ENCODE results near the gene ATG3.
A peak's percentile ranks its signal among the peaks of the same experiment; 100 is the strongest.

The ATG3 gene

GRCh38 chr3:112561734-112562529 lies at the start of gene ATG3, which contains the start of gene SLC35A5:
Gene ATG3, minus strand, starts transcription at chr3:112561962. Its CDS starts 434 bp downstream, at chr3:112561528.
Gene SLC35A5, plus strand, starts transcription at chr3:112562045. Its CDS starts 1,359 bp downstream, at chr3:112563404.
- peak within 1 kb of the TSS; percentile 97 for H3K4me3 ChIP-seq (ENCODE audit: low read length)
- peak; percentile 99 for DNase-seq (ENCODE audit: low read depth)
- TF ChIP-seq, protein P1, sequence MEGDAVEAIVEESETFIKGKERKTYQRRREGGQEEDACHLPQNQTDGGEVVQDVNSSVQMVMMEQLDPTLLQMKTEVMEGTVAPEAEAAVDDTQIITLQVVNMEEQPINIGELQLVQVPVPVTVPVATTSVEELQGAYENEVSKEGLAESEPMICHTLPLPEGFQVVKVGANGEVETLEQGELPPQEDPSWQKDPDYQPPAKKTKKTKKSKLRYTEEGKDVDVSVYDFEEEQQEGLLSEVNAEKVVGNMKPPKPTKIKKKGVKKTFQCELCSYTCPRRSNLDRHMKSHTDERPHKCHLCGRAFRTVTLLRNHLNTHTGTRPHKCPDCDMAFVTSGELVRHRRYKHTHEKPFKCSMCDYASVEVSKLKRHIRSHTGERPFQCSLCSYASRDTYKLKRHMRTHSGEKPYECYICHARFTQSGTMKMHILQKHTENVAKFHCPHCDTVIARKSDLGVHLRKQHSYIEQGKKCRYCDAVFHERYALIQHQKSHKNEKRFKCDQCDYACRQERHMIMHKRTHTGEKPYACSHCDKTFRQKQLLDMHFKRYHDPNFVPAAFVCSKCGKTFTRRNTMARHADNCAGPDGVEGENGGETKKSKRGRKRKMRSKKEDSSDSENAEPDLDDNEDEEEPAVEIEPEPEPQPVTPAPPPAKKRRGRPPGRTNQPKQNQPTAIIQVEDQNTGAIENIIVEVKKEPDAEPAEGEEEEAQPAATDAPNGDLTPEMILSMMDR (IDR thresholded peaks at IDR 0.05; ENCODE audit: insufficient read depth, low read depth, low read length, missing control alignments) = peak; percentile 4

DNA sequence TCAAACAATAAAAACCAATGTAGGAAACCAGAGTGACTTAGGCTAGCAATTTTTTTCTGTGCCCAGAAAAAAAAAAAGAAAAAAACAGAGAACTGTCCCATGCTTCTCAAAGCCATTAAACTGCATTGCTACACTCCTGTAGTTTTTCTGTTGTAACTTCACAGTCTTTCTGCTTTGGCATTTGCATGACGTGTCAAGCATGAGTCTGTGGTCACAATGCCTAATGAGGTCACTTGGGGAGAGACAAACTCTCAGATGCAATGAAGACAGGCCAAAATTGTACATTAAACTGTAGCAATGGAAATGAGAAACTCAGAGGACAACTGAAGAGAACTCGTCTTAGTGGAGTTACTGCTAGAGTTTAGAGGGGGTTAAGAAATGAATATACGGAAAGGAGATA lies 48.4 kb upstream of the ATG3 start:
- H3K4me3 ChIP-seq (ENCODE audit: low read length) = no peak overlapping the region
- DNase-seq (ENCODE audit: low read depth) = no peak
- TF ChIP-seq, protein P1 (IDR thresholded peaks at IDR 0.05; ENCODE audit: insufficient read depth, low read depth, low read length, missing control alignments) = no peak

- TF ChIP-seq, protein P1 (IDR thresholded peaks at IDR 0.05; ENCODE audit: insufficient read depth, low read depth, low read length, missing control alignments) = no peak
- no peak for DNase-seq (ENCODE audit: low read depth)
- H3K4me3 ChIP-seq (ENCODE audit: low read length) = no peak overlapping the region
These were observed 46.1 kb upstream of the ATG3 start for GRCh38 chr3:112607863-112608262.

DNA sequence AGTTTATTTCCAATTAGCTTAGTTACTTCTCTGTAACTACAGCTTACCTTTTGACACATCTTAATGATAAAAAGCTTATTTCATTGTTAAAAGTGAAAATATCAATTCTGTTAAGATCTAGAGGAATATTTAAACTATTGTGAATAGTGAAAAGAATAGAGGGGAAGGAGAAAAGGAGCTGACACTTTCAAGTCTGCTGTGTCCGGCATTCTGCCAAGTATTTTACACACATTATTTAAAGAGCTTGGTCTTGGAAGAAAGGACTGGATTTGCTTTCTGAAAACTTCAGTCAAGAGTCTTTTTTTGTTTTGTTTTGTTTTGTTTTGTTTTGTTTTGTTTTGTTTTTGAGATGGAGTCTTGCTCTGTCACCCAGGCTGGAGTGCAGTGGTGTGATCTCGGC lies 44.3 kb upstream of the ATG3 start:
- no peak overlapping the region for H3K4me3 ChIP-seq (ENCODE audit: low read length)
- no peak for DNase-seq (ENCODE audit: low read depth)
- TF ChIP-seq, protein P1 (IDR thresholded peaks at IDR 0.05; ENCODE audit: insufficient read depth, low read depth, low read length, missing control alignments) = no peak

- DNase-seq (ENCODE audit: low read depth) = no peak
- no peak overlapping the region for H3K4me3 ChIP-seq (ENCODE audit: low read length)
- TF ChIP-seq, protein P1 (IDR thresholded peaks at IDR 0.05; ENCODE audit: insufficient read depth, low read depth, low read length, missing control alignments) = no peak
These were observed 43.5 kb upstream of the ATG3 start for GRCh38 chr3:112605285-112605684.

- TF ChIP-seq, protein P1 (IDR thresholded peaks at IDR 0.05; ENCODE audit: insufficient read depth, low read depth, low read length, missing control alignments) = no peak
- H3K4me3 ChIP-seq (ENCODE audit: low read length) = no peak overlapping the region
- no peak for DNase-seq (ENCODE audit: low read depth)
These were observed 42.8 kb upstream of the ATG3 start for GRCh38 chr3:112604536-112604935.
